Kidney tubule cell (primary cell): ENCODE data around the gene GLIS2.
"Not testable (repeated sequence)": the region's sequence is repeated elsewhere in the genome, so short reads cannot be mapped to it uniquely, and the experiment has no call there.

Experiments used
- DNase-seq: peaks from one replicate; pipeline ENCODE4 v3.0.0-alpha.2; 2018; ENCODE audit warnings: low spot score

Gene GLIS2

GRCh38 chr16:4319454-4320421 is 3.9 kb downstream of the GLIS2 start:
- peak; percentile 57 for DNase-seq

GRCh38 chr16:4320571-4321137 is 4.8 kb downstream of the GLIS2 start:
- DNase-seq, result no peak

- DNase-seq, result no peak
These were observed 5.6 kb downstream of the GLIS2 start for GRCh38 chr16:4321286-4322120.

GRCh38 chr16:4322121-4323052 is 6.5 kb downstream of the GLIS2 start:
- no peak for DNase-seq

GRCh38 chr16:4323071-4323844 is 7.4 kb downstream of the GLIS2 start:
- peak; percentile 77 for DNase-seq

- DNase-seq, result peak; percentile 79
These were observed 8.1 kb downstream of the GLIS2 start for GRCh38 chr16:4323845-4324488.

GRCh38 chr16:4324492-4325252 is 8.8 kb downstream of the GLIS2 start:
- DNase-seq, result no peak

- no peak for DNase-seq
These were observed 9.4 kb downstream of the GLIS2 start for GRCh38 chr16:4325253-4325758.

- DNase-seq, result no peak
These were observed 11.6 kb downstream of the GLIS2 start for GRCh38 chr16:4327386-4328045.

- DNase-seq, result peak; percentile 77
These were observed 12.3 kb downstream of the GLIS2 start for GRCh38 chr16:4328046-4328781.

- DNase-seq, result peak; percentile 55
These were observed 13.2 kb downstream of the GLIS2 start for GRCh38 chr16:4328782-4329775.

- peak; percentile 64 for DNase-seq
These were observed 14.5 kb downstream of the GLIS2 start for GRCh38 chr16:4330277-4330874.

GRCh38 chr16:4332083-4332482 is 16.2 kb downstream of the GLIS2 start:
- no peak for DNase-seq

- no peak for DNase-seq
These were observed 16.9 kb downstream of the GLIS2 start for GRCh38 chr16:4332623-4333307.

GRCh38 chr16:4333308-4333638 is 17.4 kb downstream of the GLIS2 start:
- DNase-seq, result no peak

- DNase-seq, result not testable (repeated sequence)
These were observed 17.8 kb downstream of the GLIS2 start for GRCh38 chr16:4333714-4334113.
